BJ (cell line): ENCODE data around the gene CHID1. TPM values are rescaled to one million over a fixed set of nuclear protein-coding genes. Genes with fewer than 3 reads are reported as not detected.

Experiments
- CTCF ChIA-PET: fragments of 350-600 bp; formaldehyde crosslinking; extraction: SDS; loops from one replicate; lab custom pipeline; 2021; ENCODE audit warnings: antibody characterized with exemption, inconsistent platforms; lab: Yijun Ruan, JAX
- POLR2A ChIA-PET: fragments of 300-600 bp; sonication (Branson Sonifier 250); formaldehyde crosslinking; extraction: SDS; loops from one replicate; lab custom pipeline; 2021; ENCODE audit warnings: antibody characterized with exemption; lab: Charles Lee
- DNase-seq: peaks from one replicate; pipeline ENCODE4 v3.0.0-alpha.2; 2011; ENCODE audit warnings: low read depth
- H3K27me3 ChIP-seq: 2 replicates; pipeline ENCODE4 v1.6.0; 2011; ENCODE audit warnings: low read length; ENCODE audit not compliant: control insufficient read depth, insufficient read depth
- H3K36me3 ChIP-seq: 2 replicates; pipeline ENCODE4 v1.5.1; 2011; ENCODE audit warnings: low read length; ENCODE audit not compliant: control insufficient read depth, insufficient read depth
- H3K4me3 ChIP-seq: 2 replicates; pipeline ENCODE4 v1.5.1; 2011; ENCODE audit warnings: low read depth, mild to moderate bottlenecking, control low read depth, low read length
- polyA plus RNA-seq: library from polyadenylated mRNA; depleted of rRNA; stranded (reverse); fragments of >200 nt; gene quantifications from 2 replicates; pipeline ENCODE4 v1.2.3, GENCODE V29; 2011
- TF ChIP-seq, protein P1 (sequence below): IDR thresholded peaks from 2 replicates; pipeline ENCODE4 v1.5.1; 2011; ENCODE audit warnings: low read depth, mild to moderate bottlenecking, control low read depth, inconsistent platforms, low read length, moderate library complexity; ENCODE audit not compliant: insufficient read depth

CHID1 gene
- polyA plus RNA-seq, 1 experiment = 178 TPM

GRCh38 chr11:834371-835316 lies 76.0 kb downstream of the CHID1 start:
- H3K36me3 ChIP-seq = peaks cover 32% of the 10 kb centered on the region
- no peaks in the 10 kb centered on the region for H3K27me3 ChIP-seq
- DNase-seq = no peak
- ChIA-PET CTCF (interaction anchor here (0.7 to 1.7 kb wide), 7 partner anchors 9 to 216 kb away, joined by 3 to 6 read pairs (median 3); no protein-coding TSS in a partner anchor), POLR2A (interaction anchor here (0.6 to 3.1 kb wide), 2 partner anchors 10 to 66 kb away, joined by 4 to 15 read pairs; no protein-coding TSS in a partner anchor)
- peak overlapping the region; percentile 80 for H3K4me3 ChIP-seq
- TF ChIP-seq, protein P1, sequence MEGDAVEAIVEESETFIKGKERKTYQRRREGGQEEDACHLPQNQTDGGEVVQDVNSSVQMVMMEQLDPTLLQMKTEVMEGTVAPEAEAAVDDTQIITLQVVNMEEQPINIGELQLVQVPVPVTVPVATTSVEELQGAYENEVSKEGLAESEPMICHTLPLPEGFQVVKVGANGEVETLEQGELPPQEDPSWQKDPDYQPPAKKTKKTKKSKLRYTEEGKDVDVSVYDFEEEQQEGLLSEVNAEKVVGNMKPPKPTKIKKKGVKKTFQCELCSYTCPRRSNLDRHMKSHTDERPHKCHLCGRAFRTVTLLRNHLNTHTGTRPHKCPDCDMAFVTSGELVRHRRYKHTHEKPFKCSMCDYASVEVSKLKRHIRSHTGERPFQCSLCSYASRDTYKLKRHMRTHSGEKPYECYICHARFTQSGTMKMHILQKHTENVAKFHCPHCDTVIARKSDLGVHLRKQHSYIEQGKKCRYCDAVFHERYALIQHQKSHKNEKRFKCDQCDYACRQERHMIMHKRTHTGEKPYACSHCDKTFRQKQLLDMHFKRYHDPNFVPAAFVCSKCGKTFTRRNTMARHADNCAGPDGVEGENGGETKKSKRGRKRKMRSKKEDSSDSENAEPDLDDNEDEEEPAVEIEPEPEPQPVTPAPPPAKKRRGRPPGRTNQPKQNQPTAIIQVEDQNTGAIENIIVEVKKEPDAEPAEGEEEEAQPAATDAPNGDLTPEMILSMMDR = no peak

DNA sequence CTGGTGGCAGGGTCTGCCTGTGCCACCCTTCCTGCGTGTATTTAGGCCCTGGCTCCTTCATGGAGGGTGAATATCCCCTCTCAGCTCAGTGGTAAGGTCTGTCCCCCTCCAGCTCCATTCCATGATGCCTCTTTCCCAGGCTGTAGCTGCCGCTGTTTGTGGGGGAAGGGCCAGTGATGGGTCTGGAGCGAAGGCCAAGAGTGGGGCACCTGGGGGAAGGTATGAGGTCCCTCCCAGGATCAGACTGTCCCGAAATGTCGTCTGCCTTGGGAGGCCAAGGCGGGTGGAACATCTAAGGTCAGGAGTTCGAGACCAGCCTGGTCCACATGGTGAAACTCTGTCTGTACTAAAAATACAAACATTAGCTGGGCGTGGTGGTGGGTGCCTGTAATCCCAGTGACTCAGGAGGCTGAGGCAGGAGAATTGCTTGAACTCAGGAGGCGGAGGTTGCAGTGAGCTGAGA lies 76.7 kb downstream of the CHID1 start:
- H3K27me3 ChIP-seq = no peaks in the 10 kb centered on the region
- ChIA-PET POLR2A (interaction anchor here (1.4 to 3.1 kb wide), 2 partner anchors 9 to 10 kb away, joined by 6 to 15 read pairs; partner anchors contain the start of gene TSPAN4), CTCF (interaction anchor here (1.0 to 1.7 kb wide), 5 partner anchors 10 to 217 kb away, joined by 3 to 6 read pairs (median 5); no protein-coding TSS in a partner anchor)
- TF ChIP-seq, protein P1 = no peak
- peaks cover 26% of the 10 kb centered on the region for H3K36me3 ChIP-seq
- H3K4me3 ChIP-seq = peak overlapping the region; percentile 80
- DNase-seq = no peak

- no peak for DNase-seq
- Histone ChIP-seq H3K4me3 (peak overlapping the region; percentile 80), H3K36me3 (peaks cover 20% of the 10 kb centered on the region), H3K27me3 (no peaks in the 10 kb centered on the region)
- ChIA-PET CTCF (interaction anchor here (0.6 to 1.7 kb wide), 7 partner anchors 10 to 217 kb away, joined by 3 to 5 read pairs (median 4); partner anchors contain the start of gene SLC25A22), POLR2A (interaction anchor here (0.6 to 3.1 kb wide), 4 partner anchors 10 to 73 kb away, joined by 4 to 15 read pairs (median 6); partner anchors contain the start of genes PNPLA2 and TSPAN4)
- TF ChIP-seq, protein P1 = no peak
Measured at GRCh38 chr11:833114-833791, 77.4 kb downstream of the CHID1 start.

DNA sequence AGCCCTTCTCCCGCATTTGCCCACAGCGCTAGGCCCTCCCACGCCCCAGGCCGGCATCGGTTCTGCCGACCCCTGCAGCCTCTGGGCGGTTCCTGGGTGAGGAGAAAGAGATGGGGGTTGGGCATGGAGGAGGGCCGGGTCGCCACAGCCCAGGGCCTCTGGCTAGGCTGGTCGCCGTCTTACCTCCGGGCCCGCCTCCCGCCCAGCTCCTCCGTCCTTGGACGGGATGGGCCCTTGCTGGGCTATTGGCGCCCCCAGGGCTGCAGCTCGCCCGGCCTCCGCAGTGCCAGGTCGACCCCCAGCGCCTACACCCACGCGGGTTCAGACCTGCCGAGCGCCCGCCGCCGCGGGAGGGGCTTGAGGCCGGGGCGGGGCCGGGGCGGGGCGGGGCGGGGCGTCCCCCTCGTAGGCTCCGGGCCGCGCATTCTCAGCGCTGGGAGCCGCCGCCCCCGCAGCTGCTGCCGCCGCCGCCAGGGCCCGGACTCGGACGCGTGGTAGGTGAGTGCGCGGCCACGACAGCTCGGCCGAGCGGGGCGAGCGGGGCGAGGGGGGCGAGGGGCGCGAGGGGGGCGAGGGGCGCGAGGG lies 78.0 kb downstream of the CHID1 start, which contains the start of gene CD151:
TSS of gene CD151 (plus strand) at position 424 of the 585 bp plus-strand sequence. CDS start 3,118 bp downstream, outside the sequence.
- Histone ChIP-seq H3K4me3 (peak within 1 kb of the TSS; percentile 80), H3K36me3 (peaks cover 15% of the 10 kb centered on the region), H3K27me3 (no peaks in the 10 kb centered on the region)
- ChIA-PET CTCF (interaction anchor here (0.6 to 1.5 kb wide), 5 partner anchors 10 to 84 kb away, joined by 3 to 5 read pairs (median 4); partner anchors contain the start of gene SLC25A22), POLR2A (interaction anchor here (0.6 to 3.1 kb wide), 4 partner anchors 10 to 73 kb away, joined by 4 to 15 read pairs (median 6); partner anchors contain the start of genes PNPLA2 and TSPAN4)
- DNase-seq = no peak
- TF ChIP-seq, protein P1 = no peak
